ENCODE measurements around the gene XKR3. TPM values are rescaled to one million over a fixed set of nuclear protein-coding genes. Genes with fewer than 3 reads are reported as not detected.
"Not testable (repeated sequence)": the region's sequence is repeated elsewhere in the genome, so short reads cannot be mapped to it uniquely, and the experiment has no call there.

Gene XKR3
- total RNA-seq, 4 donors from 2014 or later, result not detected

DNA sequence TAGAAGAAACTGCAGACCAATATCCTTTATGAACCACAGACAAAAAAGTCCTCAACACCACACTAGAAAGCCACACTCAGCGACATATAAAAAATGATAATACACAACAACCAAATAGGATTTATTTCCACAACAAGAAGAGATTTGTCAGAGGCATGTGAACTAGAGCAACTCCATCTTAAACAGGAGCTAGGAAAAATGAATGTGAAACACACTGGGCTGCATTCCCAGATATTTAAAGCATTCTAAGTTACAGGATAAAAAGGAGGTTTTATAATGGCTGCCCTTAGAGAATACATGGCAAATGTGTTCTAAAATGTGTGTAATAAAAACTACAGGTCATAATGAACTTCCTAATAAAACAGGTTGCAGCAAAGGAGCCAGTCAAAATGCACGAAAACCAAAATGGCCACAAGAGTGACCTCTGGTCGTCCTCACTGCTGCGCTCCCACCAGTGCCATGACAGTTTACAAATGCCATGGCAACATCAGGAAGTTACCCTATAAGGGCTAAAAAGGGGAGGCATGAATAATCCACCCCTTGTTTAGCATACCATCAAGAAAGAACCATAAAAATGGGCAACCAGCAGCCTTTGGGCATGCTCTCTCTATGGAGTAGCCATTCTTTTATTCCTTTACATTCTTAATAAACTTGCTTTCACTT, 21.8 kb downstream of the XKR3 start:
- no peak for DNase-seq (ENCODE audit: low spot score in 2 of 2)
- H3K4me3 ChIP-seq (ENCODE audit: low read depth, poor library complexity, severe bottlenecking), result no peak overlapping the region
- TF ChIP-seq, protein P1, sequence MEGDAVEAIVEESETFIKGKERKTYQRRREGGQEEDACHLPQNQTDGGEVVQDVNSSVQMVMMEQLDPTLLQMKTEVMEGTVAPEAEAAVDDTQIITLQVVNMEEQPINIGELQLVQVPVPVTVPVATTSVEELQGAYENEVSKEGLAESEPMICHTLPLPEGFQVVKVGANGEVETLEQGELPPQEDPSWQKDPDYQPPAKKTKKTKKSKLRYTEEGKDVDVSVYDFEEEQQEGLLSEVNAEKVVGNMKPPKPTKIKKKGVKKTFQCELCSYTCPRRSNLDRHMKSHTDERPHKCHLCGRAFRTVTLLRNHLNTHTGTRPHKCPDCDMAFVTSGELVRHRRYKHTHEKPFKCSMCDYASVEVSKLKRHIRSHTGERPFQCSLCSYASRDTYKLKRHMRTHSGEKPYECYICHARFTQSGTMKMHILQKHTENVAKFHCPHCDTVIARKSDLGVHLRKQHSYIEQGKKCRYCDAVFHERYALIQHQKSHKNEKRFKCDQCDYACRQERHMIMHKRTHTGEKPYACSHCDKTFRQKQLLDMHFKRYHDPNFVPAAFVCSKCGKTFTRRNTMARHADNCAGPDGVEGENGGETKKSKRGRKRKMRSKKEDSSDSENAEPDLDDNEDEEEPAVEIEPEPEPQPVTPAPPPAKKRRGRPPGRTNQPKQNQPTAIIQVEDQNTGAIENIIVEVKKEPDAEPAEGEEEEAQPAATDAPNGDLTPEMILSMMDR (IDR thresholded peaks at IDR 0.05), result no peak
- TF ChIP-seq POLR2A (IDR thresholded peaks at IDR 0.05), result no peak
- 75 to 79% methylated on average over 4 of the region's 4 CpGs for WGBS, 2 donors
- intact Hi-C loops (cut with DNase I; ENCODE audit: low total_unique reads), result no loop called here

DNA sequence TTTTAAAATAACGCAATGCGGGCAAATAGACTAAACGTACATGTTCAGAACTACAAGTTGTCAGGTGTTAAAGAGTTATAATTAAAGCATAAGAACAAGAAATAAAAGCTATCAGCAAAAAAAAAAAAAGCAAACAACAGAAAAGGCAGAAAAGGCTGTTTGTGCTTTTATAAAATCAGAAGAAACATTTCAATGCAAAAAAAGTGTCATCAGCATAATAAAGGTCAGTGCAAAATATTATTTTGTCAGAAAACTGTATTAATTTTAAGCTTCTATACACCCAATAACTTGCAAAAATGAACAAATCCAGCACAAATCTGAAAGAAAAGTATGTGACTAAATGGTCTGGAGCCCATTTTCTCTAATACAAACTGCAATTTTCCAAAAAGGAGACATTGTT, 23.6 kb downstream of the XKR3 start:
- intact Hi-C loops (cut with DNase I; ENCODE audit: low total_unique reads), result no loop called here
- 89 to 90% methylated on average over 3 of the region's 3 CpGs for WGBS, 2 donors
- TF ChIP-seq POLR2A (IDR thresholded peaks at IDR 0.05), result no peak
- TF ChIP-seq, protein P1 (IDR thresholded peaks at IDR 0.05), result no peak
- H3K4me3 ChIP-seq (ENCODE audit: low read depth, poor library complexity, severe bottlenecking), result no peak overlapping the region
- no peak for DNase-seq (ENCODE audit: low spot score in 2 of 2)

DNA sequence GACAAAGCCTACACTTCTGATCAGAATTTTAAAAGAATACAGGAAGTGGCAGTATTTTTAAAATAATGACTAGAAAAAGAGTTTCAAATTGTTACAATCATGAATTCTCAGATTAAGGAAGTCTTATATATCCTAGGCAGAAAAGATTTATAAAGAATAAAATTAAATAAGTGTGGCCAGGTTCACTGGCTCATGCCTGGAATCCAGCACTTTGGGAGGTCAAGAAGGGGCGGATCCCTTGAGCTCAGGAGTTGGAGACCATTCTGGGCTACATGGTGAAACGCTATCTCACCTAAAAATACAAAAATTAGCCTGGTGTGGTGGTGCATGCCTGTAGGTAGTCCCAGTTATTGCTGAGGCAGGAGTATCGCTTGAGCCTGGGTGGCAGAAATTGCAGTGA, 24.1 kb downstream of the XKR3 start:
- H3K4me3 ChIP-seq (ENCODE audit: low read depth, poor library complexity, severe bottlenecking), result no peak overlapping the region
- DNase-seq (ENCODE audit: low spot score in 2 of 2), result no peak
- WGBS, 2 donors, result 70 to 87% methylated on average over 3 of the region's 3 CpGs
- TF ChIP-seq, protein P1 (IDR thresholded peaks at IDR 0.05), result no peak
- no peak for TF ChIP-seq POLR2A (IDR thresholded peaks at IDR 0.05)
- intact Hi-C loops (cut with DNase I; ENCODE audit: low total_unique reads), result no loop called here

DNA sequence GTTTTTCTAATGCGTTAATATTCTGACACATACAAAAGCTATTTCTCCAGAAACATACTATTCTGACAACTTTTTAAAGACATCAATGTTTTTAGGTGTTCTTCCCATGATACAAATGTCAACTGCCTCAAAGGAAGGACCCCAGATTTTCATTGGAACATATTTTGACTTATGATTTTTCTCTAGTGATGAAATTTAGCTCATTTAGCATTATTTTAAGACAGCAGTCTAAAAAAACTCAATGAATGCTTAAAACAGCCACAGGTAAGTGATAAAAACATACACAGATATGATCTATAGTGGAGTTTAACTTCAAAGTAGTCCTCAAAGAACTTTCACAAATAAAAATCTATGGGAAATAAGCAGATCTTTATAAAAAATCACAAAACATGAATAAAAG, 24.9 kb downstream of the XKR3 start:
- WGBS, 2 donors, result 86 to 89% methylated on average over 1 of the region's 1 CpG
- DNase-seq (ENCODE audit: low spot score in 2 of 2), result no peak

DNA sequence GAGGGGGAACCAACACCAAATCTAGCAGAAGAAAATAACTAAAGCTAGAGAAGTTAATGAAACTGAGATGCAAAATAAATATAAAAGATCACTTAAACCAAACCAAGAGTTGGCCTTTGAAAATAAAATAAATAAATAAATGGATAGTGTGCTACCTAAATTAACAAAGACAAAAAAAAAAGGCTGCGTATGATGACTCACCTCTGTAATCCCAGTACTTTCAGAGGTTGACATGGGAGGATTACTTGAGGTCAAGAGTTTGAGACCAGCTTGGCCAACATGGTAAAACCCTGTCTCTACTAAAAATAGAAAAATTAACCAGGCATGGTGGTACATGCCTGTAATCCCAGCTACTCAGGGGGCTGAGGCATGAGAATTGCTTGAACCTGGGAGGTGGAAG, 29.7 kb downstream of the XKR3 start:
- H3K4me3 ChIP-seq (ENCODE audit: low read depth, poor library complexity, severe bottlenecking); intact Hi-C loops (cut with DNase I; ENCODE audit: low total_unique reads); DNase-seq (ENCODE audit: low spot score in 2 of 2): not testable (repeated sequence)
- WGBS, 2 donors, result 92 to 96% methylated on average over 1 of the region's 1 CpG

More for the DNA sequence above, 24.9 kb downstream of the XKR3 start:
- intact Hi-C loops (cut with DNase I; ENCODE audit: low total_unique reads), result no loop called here
- no peak overlapping the region for H3K4me3 ChIP-seq (ENCODE audit: low read depth, poor library complexity, severe bottlenecking)
- TF ChIP-seq, protein P1 (IDR thresholded peaks at IDR 0.05), result no peak
- no peak for TF ChIP-seq POLR2A (IDR thresholded peaks at IDR 0.05)

DNA sequence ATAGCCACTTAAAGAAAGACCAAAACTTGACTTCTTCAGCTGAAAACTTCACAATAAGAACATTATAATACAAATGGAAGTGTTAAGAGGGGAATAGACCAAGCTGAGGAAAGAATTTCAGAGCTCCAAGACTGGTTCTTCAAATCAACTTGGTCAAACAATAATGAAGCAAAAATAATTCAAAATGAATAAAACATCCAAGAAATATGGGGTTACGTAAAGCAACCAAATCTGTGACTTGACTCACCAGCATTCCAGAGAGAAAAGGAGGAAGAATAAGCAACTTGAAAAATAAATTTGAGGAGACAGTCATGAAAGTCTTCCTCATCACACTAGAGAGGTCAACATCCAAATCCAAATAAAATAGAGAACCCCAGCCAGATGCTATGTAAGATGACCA, 31.4 kb downstream of the XKR3 start:
- no peak overlapping the region for H3K4me3 ChIP-seq (ENCODE audit: low read depth, poor library complexity, severe bottlenecking)
- 75 to 96% methylated on average over 1 of the region's 1 CpG for WGBS, 2 donors
- no peak for TF ChIP-seq POLR2A (IDR thresholded peaks at IDR 0.05)
- TF ChIP-seq, protein P1 (IDR thresholded peaks at IDR 0.05), result no peak
- intact Hi-C loops (cut with DNase I; ENCODE audit: low total_unique reads), result no loop called here
- no peak for DNase-seq (ENCODE audit: low spot score in 2 of 2)

Data from lower leg skin (tissue), 4 donors.